Stomach (tissue), 4 donors: ENCODE results near the gene CLASP2.

Experiments used
- CTCF ChIP-seq, 7 experiments: fragments of 450-650 bp in 4 of 7; fragments of 200-600 bp in 3 of 7; sonication (generic) in 3 of 7; IDR thresholded peaks; one replicate each; pipeline ENCODE4 v1.5.1; 2016 to 2019; ENCODE audit warnings: antibody characterized with exemption in 7 of 7, control low read depth in 2 of 7, mild to moderate bottlenecking in 1 of 7
- POLR2A ChIP-seq, 4 donors: fragments of 450-650 bp; IDR thresholded peaks; one replicate each; pipeline ENCODE4 v1.6.1; 2016; ENCODE audit warnings: antibody characterized with exemption in 4 of 4, control low read depth in 2 of 4, mild to moderate bottlenecking in 1 of 4, moderate library complexity in 1 of 4
- POLR2AphosphoS5 ChIP-seq, 3 donors: sonication (generic); formaldehyde crosslinking; IDR thresholded peaks; one replicate each; pipeline ENCODE4 v1.6.1; 2016; ENCODE audit warnings: antibody characterized with exemption in 3 of 3

GRCh38 chr3:33639889-33640288 lies 78.2 kb downstream of the CLASP2 start:
- TF ChIP-seq POLR2A (IDR thresholded peaks at IDR 0.05) (no peak), CTCF (IDR thresholded peaks at IDR 0.05) (no peak), POLR2AphosphoS5 (IDR thresholded peaks at IDR 0.05) (no peak)
